Measurements from ENCODE around the gene CBFA2T2. TPM values are rescaled to one million over a fixed set of nuclear protein-coding genes. Genes with fewer than 3 reads are reported as not detected.

Gene CBFA2T2
- polyA plus RNA-seq, 5 donors = 34.1 to 48.8 (median 40.5) TPM

GRCh38 chr20:33676652-33677645 lies 187.1 kb downstream of the CBFA2T2 start:
- DNase-seq = no peak

- DNase-seq = no peak
Observed at GRCh38 chr20:33677991-33678702, 188.3 kb downstream of the CBFA2T2 start.

DNA sequence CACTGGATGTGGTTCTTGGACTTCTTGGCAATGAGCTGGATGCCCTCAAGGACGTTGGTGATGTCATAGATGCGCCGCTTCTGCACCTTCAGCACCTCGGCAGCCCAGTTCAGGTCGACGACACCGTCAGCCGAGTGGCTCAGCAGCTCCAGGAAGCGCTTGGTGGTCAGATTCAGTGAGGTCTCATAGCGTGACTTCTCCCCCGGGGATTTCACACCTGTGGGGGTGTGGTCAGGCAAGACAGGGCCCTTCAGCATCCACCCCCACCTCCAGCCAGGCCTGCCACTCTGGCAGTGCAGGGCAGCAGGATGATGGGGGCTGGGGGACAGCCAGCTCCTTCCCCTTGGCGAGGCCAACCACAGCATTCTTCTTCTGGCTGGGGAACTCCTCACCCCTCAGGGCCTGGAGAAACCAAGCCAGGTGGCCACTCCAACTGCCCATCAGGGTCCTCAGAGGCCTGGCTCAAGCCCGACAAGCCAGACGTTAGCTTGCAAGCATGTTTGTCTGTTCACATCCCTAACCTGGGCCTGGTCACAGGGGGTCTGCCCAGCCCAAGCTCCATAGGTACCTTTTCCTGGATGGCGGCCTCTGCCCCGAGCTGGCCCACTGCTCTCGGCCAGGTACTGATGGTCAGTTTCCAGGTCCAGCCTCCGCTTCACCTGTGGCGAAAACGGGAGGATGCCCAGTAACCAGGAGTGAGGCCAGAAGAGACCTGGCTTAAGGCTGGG lies 190.0 kb downstream of the CBFA2T2 start:
- no peak for DNase-seq

GRCh38 chr20:33680686-33681085 lies 190.8 kb downstream of the CBFA2T2 start:
- no peak for DNase-seq

DNA sequence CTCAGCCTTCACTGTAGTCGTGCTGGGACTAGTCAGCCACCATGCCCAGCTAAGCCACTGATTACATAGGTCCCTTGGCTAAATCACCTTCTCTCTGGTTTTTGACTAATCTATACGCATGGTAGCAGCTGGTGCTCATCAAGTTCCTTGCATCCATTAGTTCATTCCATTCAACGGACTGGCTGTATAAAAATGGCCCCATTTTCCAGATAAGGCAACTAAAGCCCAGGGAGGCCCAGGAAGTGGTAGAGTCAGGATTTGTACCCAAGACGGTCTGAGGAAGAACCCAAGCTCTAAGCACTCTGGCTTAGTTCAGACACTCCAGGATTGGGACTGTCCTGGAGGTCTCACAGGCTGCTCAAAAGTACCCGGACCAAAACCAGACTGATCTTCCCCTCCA lies 191.4 kb downstream of the CBFA2T2 start:
- no peak for DNase-seq

DNA sequence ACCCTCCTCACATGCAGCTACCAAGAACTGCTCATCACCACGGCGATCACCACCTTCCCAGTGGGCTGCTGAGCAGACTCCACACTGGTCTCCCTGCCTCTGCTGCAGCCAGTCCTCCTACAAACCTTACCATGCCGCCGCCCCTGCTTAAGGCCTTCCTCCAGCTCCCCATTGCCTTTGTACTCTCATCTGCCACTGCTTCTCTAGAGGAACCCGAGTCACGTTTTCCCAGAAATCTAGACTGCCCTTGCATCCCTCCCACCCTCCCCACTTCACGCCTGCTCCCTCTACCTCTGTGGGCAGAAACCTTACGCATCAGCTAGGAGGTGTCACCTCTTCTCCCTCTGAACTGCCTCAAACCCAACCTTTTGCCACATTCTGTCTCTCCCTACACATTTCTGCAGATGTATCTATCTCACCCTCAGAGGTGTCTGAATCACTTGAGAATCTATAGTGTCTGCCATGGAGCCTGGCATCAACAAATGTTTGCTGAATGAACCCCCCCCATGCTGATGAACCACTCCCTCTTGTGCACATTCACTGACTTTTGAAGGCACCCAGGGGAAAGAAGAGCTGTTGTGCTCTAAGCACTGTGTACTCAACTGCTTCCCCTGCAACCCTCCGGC lies 191.9 kb downstream of the CBFA2T2 start:
- no peak for DNase-seq

DNA sequence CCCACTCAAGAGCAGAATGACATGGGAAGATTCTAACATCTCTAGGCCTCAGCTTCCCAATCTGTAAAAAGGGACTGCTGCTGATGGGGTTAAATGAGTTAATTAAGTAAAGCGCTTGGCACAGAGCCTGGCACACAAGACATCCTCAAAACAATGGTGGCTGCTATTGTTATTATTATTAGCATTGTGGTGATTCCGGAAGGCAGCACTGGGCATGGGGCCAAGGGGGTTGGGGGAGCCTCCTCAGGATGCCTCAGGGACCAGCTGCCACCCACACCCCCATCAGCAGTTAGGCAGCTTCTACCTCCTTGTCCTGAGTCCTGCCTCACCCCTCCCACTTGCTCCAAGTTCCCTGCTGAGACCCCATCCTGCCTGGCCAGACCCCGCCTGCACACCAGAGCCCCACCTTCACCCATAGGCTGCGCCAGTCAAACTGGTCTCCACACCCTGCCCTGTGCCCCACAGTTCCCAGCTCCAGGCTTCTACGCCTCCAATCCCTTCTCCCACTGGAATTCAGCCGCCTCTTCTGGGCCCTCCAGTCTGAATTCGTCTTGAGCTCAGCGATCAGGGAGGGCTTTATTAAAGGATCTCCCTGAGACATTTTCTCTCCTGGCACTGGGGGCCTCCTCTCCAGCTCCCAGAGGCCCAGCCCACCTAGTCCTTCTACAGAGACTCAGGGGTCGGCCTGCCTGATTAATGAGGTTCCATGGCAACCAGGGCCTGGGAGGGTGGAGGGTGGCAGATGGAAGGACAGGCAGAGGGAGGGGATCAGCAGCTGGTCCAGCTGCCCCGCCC lies 194.8 kb downstream of the CBFA2T2 start:
- DNase-seq = no peak

GRCh38 chr20:33685328-33686099 lies 195.6 kb downstream of the CBFA2T2 start:
- no peak for DNase-seq

DNA sequence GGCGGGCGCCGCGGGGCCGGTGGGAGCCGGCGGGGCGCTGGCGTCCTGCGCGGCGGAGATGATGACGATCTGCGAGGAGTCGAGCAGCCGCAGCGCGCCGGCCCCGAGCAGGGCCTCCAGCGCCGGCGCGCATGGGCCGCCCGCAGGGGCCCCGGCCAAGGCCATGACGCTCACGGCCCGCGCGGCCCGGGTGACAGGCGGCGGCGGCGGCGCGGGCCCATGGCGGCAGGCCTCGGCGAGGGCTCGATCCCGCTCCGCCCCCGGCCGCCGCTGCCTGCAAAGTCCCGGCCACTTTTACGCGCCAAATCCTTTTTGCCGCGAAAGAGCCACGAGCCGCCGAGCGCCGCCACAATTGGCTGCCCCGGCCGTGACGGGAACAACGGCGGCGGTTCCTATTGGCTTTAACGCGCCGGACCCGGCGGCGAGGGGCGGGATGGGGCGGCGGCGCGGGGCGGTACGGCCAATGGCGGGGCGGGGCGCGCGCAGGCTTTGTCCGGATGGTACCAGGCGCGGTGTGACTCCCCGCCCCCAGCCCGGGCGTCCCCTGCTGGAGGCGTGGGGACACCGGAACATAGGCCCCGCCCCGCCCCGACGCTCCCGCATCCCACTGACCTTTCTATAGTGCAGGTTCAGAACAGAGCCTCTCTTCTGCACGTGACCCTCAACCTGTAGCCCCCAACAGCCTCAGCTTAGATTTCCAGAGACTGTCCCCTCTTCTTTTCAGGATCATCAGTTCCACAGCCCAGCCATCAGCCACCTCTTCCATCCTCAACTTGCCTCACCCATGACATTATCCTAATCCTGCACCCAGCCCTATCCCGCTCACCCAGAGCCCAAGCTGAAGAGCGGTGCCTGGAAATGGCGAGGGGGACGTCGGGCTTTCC lies 196.4 kb downstream of the CBFA2T2 start, which contains the start of gene E2F1:
E2F1 (minus strand) TSS at position 286 of the 884 bp plus-strand sequence; CDS start at position 165, 121 bp downstream.
- DNase-seq = peak; percentile 91 to 92

DNA sequence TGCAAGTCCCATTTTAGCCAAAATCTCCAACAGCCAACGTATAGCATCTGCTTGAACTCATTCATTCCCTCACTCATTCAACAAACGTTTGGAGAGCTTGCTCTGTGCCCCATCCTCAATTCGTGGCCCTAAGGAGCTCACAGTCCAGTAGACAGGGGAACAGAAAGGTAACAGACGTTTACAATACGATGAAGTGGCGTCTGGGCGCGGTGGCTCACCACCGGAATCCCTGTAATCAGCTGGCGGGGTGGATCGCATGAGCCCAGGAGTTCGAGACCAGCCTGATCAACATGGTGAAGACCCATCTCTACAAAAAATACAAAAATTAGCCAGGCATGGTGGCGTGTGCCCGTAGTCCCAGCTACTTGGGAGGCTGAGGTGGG lies 197.1 kb downstream of the CBFA2T2 start:
- DNase-seq = no peak

GRCh38 chr20:33687370-33687915 lies 197.5 kb downstream of the CBFA2T2 start:
- no peak for DNase-seq

DNA sequence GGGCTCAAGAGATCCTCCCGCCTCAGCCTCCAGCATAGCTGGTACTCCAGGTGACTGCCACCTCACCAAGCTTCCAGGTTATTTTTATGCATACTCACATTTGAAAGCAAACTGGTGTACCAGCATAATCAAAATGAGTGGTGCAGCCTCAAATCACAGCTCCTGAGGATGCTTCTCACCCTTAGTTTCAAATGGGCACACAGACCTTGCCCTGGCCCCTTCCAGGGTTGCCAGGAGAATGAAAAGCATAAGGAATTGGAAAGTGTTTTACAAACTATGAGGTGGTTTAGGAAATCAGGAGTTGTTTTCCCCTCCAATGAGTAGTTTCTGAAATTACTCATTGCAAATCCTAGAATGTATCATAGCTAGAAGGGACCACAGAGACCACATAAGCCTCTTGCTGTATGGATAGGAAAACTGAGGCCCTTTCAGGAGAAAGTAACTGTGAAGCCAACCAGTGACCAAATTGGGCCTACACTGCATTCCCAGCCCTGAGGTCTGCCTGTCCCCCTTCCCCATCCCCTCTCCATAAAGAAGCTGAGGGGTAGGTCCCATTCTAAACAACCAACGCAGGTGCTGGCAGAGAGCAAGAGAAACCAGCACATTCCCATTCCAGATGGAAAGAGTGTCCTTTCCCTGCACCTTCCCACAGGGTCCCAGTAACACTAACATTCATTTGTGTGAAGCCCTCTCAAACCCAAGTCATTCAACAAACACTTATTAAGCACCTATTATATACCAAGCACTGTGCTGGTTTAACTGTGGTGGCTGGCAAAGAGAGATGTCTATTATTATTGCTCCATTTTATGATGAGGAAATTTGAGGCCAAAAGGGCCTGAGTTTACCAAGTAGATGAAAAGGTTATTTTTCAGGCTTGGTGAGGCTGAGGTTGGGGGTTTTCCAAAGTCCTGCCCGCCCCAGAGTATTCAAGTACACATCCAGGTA lies 198.4 kb downstream of the CBFA2T2 start:
- DNase-seq = no peak

DNA sequence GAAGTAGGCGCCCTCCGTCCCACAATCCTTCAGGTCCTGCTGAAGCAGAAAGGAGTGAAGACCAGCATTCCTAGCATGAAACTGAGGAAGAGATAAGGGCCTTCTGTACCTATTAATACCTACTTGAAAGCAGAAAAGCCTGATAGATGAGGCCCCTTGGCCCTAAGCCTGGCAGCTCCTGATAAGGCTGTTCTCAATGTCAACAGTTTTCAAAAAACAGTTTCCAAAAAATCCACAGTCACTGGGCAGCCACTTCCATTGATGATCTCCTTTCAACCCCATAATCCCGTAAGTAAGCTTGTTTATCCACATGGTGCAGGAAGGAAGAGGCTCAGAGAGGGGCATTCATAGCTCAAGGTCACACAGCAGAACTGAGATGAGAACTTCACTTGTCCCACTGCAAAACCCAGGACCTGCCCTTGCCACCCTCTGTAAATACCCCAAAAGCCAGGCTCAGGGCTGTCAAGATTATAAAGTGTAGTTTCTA lies 199.1 kb downstream of the CBFA2T2 start:
- DNase-seq = no peak

DNA sequence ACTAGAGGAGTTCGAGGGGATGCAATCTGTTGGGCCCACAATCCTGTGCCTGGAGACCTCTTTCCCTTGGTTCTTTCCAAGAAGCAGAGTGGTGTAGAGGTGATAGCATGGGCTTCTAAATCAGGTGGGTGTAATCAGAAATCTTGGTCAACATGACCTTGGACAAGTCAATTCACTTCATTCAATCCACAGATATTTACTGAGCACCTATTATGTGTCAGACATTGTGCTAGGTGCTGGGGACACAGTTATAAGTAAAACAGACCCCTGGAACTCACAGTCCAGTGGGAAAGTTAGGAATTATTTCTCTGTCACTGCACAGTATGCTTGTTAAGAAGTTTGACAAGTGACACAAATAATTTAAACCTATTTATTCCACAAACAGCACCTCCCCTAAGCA lies 199.6 kb downstream of the CBFA2T2 start:
- no peak for DNase-seq

DNA sequence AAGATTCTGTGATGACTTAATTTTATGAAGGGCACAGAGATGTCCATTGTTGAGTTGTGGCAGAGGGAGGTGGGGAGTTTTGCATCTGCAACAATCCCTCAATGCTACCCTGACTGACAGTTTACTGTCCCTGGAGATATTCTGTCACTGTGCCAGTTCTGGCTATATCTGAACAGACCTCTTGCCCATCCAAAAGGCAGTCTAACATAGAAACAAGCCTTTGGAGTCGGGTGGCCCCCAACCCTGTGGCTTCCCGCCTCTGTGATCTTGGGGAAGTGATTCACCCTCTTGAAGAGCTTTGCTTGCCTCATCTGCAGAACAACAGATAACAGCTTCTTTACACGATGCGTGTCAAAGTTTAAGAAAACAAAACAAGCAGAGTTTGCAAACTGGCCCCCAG lies 200.1 kb downstream of the CBFA2T2 start:
- DNase-seq = no peak

DNA sequence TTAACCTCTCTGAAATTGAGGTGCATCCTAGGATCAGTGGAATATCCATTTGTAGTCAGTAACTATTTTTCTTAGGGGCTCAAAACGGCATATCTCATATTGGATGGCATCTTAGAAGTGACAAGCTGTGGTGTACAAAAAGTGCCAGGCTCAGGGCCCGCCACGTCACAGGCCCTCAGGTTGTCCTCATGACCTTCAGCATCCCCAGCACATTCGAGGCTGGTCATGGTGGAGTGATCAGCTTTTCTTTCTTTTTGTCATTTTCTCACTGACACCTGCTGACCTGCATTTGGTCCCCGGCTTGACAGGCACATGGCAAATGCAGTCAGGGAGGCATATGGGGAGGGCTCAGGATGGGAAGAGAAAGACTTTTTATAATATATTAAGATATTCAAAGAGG lies 203.4 kb downstream of the CBFA2T2 start:
- no peak for DNase-seq
